Colon (tissue), 2 donors: ENCODE results near the gene KRT38.

Experiments used
- FAIRE-seq: peaks from 2 replicates; lab custom pipeline; 2012; peaks lifted over from hg19 to GRCh38; lab: Jason Lieb, UNC
- donor health status: control.
- donor health status: control.

The KRT38 gene

DNA sequence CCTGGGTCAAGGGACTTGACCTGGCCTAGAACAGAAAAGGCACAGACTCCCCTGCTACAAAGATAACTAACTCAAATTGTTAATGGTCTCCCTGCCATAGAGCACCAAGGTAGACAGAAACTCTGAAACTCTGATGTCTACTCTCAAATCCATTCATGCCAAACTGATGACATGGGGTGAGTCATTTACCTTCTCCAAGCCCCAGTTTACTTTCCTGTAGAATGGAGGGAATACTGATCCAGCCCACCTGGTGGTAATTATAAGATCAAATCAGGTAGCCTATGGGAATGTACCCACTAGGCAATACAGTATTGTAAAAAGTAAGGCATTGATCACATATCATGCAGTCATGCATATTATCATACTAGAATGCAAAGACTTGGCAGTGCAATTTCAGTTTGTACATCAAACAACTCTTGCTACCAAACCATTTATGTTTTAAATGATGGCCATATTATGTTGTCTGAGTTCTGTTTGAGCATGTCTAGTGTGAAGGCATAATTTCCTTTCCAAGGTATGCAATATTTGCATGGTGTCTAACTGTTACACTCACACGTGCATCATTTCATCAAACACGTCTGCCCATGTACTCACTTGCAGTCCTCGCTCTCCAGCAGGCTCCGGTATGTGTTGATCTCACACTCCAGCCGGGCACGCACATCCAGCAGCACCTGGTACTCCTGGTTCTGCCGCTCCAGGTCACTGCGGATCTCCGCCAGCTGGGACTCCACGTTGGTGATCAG, 46.4 kb downstream of the KRT38 start:
- no peak for FAIRE-seq

- FAIRE-seq: no peak
These were observed 47.0 kb downstream of the KRT38 start for GRCh38 chr17:41393826-41394225.

GRCh38 chr17:41393294-41393693, 47.5 kb downstream of the KRT38 start:
- no peak for FAIRE-seq

DNA sequence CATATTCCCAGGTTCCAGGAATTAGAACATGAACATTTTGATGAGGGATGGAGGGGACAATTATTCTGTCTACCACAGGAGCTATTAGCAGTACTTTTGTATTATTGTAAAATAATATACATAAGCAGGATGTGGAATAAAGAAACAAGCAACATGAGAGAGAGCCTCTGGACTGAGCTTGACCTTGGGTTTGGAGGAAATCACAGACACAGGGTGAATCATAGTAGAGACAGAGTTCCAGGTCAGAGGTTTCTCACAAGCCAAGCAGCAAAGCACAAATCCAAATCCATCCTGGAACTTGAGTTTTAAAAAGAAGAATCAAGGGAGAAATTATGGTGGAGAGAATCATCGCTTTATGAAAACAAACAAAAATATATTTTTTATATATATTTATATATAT, 48.5 kb downstream of the KRT38 start:
- no peak for FAIRE-seq

DNA sequence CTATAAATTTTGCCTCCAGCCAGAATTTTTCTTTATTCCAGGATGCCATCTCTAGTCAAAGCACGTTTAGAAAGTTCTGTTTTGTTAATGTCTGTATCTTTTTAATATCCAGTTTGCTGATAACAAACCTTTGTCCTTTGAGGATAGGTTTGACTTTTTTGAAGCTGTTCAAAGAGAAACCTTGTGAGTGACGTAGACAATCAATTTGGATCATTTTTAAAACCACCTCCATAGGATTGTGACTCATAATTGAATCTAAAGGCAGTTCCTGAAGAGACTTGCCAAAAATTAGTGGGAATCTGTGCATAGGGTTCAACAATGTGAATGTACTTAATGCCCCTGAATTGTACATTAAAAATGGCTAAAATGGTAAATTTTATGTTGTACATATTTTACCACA, 49.2 kb downstream of the KRT38 start:
- no peak for FAIRE-seq

DNA sequence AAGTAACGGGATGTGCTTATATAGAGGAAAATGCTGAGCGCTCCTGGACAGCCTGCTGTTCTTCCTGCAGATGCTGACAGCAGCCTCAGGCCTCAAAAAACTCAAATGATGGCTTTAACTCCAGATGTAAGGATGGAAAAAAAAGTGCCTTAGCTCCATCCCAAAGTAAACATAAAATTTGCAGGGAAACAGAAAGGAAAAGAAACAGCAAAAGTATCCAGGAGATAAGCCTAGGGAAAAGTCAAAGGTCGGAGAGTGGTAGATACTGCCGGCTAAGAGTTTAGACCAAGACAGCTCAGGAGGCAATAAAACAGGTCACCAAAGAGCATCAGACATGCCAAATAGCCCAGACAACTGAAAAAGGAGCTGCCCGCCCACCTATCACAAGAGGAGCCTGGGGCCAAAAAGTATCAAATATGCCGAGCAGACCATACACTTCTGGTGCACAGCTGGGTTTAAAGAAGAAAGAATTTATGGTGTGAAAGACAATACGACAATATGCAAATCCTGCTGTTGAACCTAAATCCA, 50.3 kb downstream of the KRT38 start:
- no peak for FAIRE-seq

GRCh38 chr17:41387670-41388069, 53.1 kb downstream of the KRT38 start:
- FAIRE-seq: no peak

GRCh38 chr17:41386227-41386626, 54.6 kb downstream of the KRT38 start:
- FAIRE-seq: no peak
